ENCODE results near the gene PNMT.

- TF ChIP-seq, protein P1, sequence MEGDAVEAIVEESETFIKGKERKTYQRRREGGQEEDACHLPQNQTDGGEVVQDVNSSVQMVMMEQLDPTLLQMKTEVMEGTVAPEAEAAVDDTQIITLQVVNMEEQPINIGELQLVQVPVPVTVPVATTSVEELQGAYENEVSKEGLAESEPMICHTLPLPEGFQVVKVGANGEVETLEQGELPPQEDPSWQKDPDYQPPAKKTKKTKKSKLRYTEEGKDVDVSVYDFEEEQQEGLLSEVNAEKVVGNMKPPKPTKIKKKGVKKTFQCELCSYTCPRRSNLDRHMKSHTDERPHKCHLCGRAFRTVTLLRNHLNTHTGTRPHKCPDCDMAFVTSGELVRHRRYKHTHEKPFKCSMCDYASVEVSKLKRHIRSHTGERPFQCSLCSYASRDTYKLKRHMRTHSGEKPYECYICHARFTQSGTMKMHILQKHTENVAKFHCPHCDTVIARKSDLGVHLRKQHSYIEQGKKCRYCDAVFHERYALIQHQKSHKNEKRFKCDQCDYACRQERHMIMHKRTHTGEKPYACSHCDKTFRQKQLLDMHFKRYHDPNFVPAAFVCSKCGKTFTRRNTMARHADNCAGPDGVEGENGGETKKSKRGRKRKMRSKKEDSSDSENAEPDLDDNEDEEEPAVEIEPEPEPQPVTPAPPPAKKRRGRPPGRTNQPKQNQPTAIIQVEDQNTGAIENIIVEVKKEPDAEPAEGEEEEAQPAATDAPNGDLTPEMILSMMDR (IDR thresholded peaks at IDR 0.05): peak in 1 of 6 experiments; percentile 11
- peak; percentile 37 to 68 for TF ChIP-seq POLR2A (IDR thresholded peaks at IDR 0.05)
Measured at GRCh38 chr17:39628655-39629493, 39.4 kb upstream of the PNMT start.
